ENCODE results near the gene TOMM40.

Gene TOMM40

DNA sequence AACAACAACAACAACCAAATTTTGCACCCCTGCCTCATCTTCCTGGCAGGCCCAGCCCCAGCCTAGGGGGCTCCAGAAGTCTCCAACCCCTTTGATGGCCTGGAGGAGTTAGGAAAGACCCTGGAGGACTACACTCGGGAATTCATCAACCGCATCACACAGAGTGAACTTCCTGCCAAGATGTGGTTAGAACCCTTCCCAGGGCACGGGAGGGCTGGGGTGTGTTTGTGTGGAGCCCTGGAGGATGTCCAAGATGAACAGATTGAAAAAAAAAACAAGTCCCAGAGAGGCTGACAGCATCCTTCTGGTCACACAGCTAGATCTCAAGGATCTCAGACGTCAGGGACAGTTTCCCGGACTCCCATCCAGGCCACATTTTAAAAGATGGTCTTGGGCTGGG is 36.7 kb downstream of the TOMM40 start:
- ChIA-PET CTCF (interaction anchor here (0.6 kb wide), 1 partner anchor 19 kb away, joined by 4 read pairs; no protein-coding TSS in a partner anchor), POLR2A (ENCODE audit: low non-redundant PET) (interaction anchor here (0.8 kb wide), 1 partner anchor 408 kb away, joined by 6 read pairs; no protein-coding TSS in a partner anchor)
- H3K27ac ChIP-seq: no peak overlapping the region
- DNase-seq (ENCODE audit: low spot score): no peak
- no peak for TF ChIP-seq CTCF (conservative IDR thresholded peaks at IDR 0.05; ENCODE audit: low read depth)

DNA sequence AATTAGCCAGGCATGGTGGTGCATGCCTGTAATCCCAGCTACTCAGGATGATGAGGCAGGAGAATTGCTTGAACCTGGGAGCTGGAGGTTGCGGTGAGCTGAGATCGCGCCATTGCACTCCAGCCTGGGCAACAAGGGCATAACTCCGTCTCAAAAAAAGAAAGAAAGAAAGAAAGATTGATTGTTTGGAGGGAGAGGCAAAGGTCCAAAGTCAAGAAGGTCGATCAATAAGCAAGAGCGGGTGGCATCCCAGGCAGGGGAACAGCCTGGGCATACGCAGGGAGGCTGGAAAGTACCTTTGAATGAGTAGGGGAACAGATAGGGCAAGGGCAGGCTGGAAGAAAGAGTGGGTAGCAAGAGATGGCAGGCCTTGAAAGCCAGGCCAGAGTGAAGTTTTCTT is 39.0 kb downstream of the TOMM40 start:
- no peak for DNase-seq (ENCODE audit: low spot score)
- H3K27ac ChIP-seq: no peak overlapping the region
- TF ChIP-seq CTCF (conservative IDR thresholded peaks at IDR 0.05; ENCODE audit: low read depth): no peak
- POLR2A ChIA-PET (ENCODE audit: low non-redundant PET): no interaction called here
- CTCF ChIA-PET: no interaction called here

- ChIA-PET POLR2A (ENCODE audit: low non-redundant PET) (no interaction called here), CTCF (no interaction called here)
- no peak overlapping the region for H3K27ac ChIP-seq
- TF ChIP-seq CTCF (conservative IDR thresholded peaks at IDR 0.05; ENCODE audit: low read depth): no peak
- no peak for DNase-seq (ENCODE audit: low spot score)
Measured at GRCh38 chr19:44931541-44931940, 40.5 kb downstream of the TOMM40 start.

DNA sequence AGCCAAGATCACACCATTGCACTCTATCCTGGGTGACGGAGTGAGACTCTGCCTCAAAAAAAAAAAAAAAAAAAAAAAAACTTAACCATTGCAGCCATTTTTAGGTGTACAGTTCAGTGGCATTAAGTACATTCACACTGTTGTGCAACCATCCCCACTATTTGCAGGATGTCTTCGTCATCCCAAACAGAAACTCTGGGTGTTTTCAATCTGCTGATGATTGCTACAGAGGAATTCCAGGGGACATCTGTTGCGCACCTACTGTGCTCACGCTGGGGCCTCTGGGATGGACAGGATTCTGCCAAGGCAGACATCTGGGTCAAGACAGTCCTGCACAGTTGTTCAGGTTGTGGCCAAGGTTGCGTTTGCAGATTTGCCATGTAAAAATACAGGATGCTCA is 48.6 kb downstream of the TOMM40 start:
- DNase-seq (ENCODE audit: low spot score): no peak
- ChIA-PET POLR2A (ENCODE audit: low non-redundant PET) (no interaction called here), CTCF (interaction anchor here (0.8 to 0.9 kb wide), 2 partner anchors 36 to 113 kb away, joined by 3 to 5 read pairs; no protein-coding TSS in a partner anchor)
- no peak overlapping the region for H3K27ac ChIP-seq
- no peak for TF ChIP-seq CTCF (conservative IDR thresholded peaks at IDR 0.05; ENCODE audit: low read depth)

GRCh38 chr19:44942067-44942571 is 51.1 kb downstream of the TOMM40 start, which contains the start of gene APOC4:
APOC4 (plus strand) TSS chr19:44942237; CDS start chr19:44942278, 41 bp downstream.
- no peak within 1 kb of the TSS for H3K27ac ChIP-seq
- ChIA-PET CTCF (no interaction called here), POLR2A (ENCODE audit: low non-redundant PET) (no interaction called here)
- no peak for DNase-seq (ENCODE audit: low spot score)
- no peak for TF ChIP-seq CTCF (conservative IDR thresholded peaks at IDR 0.05; ENCODE audit: low read depth)

GRCh38 chr19:44943801-44944249 is 52.8 kb downstream of the TOMM40 start:
- DNase-seq (ENCODE audit: low spot score): no peak
- no peak overlapping the region for H3K27ac ChIP-seq
- ChIA-PET CTCF (interaction anchor here (0.6 to 0.7 kb wide), 2 partner anchors 26 to 54 kb away, joined by 3 to 8 read pairs; no protein-coding TSS in a partner anchor), POLR2A (ENCODE audit: low non-redundant PET) (no interaction called here)
- no peak for TF ChIP-seq CTCF (conservative IDR thresholded peaks at IDR 0.05; ENCODE audit: low read depth)
